ENCODE results near the gene SDCCAG8.
A peak's percentile ranks its signal among the peaks of the same experiment; 100 is the strongest.

The SDCCAG8 gene

DNA sequence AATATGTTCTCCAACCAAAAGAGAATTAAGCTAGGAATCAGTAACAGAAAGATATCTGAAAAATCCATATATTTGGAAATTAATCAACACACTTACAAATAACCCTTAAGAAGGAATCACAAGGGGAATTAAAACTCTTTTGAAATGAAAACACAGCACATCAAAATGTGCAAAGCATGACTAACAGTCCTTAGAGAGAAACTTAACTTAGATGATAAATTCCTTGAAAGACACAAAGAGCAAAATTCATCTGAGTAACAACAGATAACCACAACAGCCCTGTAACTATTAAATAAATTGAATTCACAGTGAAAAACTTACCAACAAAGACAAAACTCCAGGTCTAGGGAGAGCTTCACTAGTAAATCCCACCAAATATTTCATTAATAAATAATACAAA, 283.8 kb downstream of the SDCCAG8 start (continued):
- TF ChIP-seq, protein P1, sequence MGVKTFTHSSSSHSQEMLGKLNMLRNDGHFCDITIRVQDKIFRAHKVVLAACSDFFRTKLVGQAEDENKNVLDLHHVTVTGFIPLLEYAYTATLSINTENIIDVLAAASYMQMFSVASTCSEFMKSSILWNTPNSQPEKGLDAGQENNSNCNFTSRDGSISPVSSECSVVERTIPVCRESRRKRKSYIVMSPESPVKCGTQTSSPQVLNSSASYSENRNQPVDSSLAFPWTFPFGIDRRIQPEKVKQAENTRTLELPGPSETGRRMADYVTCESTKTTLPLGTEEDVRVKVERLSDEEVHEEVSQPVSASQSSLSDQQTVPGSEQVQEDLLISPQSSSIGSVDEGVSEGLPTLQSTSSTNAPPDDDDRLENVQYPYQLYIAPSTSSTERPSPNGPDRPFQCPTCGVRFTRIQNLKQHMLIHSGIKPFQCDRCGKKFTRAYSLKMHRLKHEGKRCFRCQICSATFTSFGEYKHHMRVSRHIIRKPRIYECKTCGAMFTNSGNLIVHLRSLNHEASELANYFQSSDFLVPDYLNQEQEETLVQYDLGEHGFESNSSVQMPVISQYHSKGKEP (tag by site-specific recombination; IDR thresholded peaks at IDR 0.05): no peak
- no peak for TF ChIP-seq ZNF629 (tag by site-specific recombination; IDR thresholded peaks at IDR 0.05)

- Histone ChIP-seq H3K4me1 (ENCODE audit: control insufficient read depth, insufficient read depth, low read length) (no peaks in the 10 kb centered on the region), H3K27ac (ENCODE audit: extremely low read depth, low read depth, low read length) (no peak overlapping the region), H3K4me3 (ENCODE audit: low read depth, low read length) (no peak overlapping the region), H3K9me3 (ENCODE audit: control insufficient read depth, insufficient read depth, low read depth, low read length) (no peaks in the 10 kb centered on the region), H3K36me3 (ENCODE audit: control insufficient read depth in 2 of 2, insufficient read depth in 1 of 2, low read length in 2 of 2) (peaks cover 3 to 15% of the 10 kb centered on the region in 2 experiments)
- CTCF ChIA-PET: interaction anchor here (0.5 kb wide), 1 partner anchor 49 kb away, joined by 4 read pairs; no protein-coding TSS in a partner anchor
- TF ChIP-seq, protein P2, sequence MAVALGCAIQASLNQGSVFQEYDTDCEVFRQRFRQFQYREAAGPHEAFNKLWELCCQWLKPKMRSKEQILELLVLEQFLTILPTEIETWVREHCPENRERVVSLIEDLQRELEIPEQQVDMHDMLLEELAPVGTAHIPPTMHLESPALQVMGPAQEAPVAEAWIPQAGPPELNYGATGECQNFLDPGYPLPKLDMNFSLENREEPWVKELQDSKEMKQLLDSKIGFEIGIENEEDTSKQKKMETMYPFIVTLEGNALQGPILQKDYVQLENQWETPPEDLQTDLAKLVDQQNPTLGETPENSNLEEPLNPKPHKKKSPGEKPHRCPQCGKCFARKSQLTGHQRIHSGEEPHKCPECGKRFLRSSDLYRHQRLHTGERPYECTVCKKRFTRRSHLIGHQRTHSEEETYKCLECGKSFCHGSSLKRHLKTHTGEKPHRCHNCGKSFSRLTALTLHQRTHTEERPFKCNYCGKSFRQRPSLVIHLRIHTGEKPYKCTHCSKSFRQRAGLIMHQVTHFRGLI (tag by site-specific recombination; IDR thresholded peaks at IDR 0.05): peak; percentile 64
- TF ChIP-seq SCRT1 (tag by site-specific recombination; IDR thresholded peaks at IDR 0.05; ENCODE audit: borderline replicate concordance) (no peak), PRDM10 (tag by site-specific recombination; IDR thresholded peaks at IDR 0.05) (peak; percentile 48; the same call in 1 of the 2 replicates)
- POLR2A ChIA-PET: no interaction called here
Observed at GRCh38 chr1:243542739-243543415, 287.0 kb downstream of the SDCCAG8 start.

- TF ChIP-seq PBX3 (CRISPR knock-in tag; IDR thresholded peaks at IDR 0.05) (no peak), ZNF223 (tag by site-specific recombination; IDR thresholded peaks at IDR 0.05) (no peak), SP3 (tag by site-specific recombination; IDR thresholded peaks at IDR 0.05) (no peak), ZNF423 (tag by site-specific recombination; IDR thresholded peaks at IDR 0.05) (no peak), ZNF133 (tag by site-specific recombination; IDR thresholded peaks at IDR 0.05) (no peak), ZNF701 (tag by site-specific recombination; IDR thresholded peaks at IDR 0.05) (no peak), ZFP37 (tag by site-specific recombination; IDR thresholded peaks at IDR 0.05) (no peak), ZFHX2 (tag by site-specific recombination; conservative IDR thresholded peaks at IDR 0.05) (no peak), ZNF544 (tag by site-specific recombination; IDR thresholded peaks at IDR 0.05) (no peak), ZNF175 (tag by site-specific recombination; IDR thresholded peaks at IDR 0.05) (no peak), EGR2 (tag by site-specific recombination; IDR thresholded peaks at IDR 0.05; ENCODE audit: low read depth) (no peak), ZNF266 (tag by site-specific recombination; IDR thresholded peaks at IDR 0.05; ENCODE audit: low read depth) (no peak)
- TF ChIP-seq, protein P3, sequence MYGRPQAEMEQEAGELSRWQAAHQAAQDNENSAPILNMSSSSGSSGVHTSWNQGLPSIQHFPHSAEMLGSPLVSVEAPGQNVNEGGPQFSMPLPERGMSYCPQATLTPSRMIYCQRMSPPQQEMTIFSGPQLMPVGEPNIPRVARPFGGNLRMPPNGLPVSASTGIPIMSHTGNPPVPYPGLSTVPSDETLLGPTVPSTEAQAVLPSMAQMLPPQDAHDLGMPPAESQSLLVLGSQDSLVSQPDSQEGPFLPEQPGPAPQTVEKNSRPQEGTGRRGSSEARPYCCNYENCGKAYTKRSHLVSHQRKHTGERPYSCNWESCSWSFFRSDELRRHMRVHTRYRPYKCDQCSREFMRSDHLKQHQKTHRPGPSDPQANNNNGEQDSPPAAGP (tag by site-specific recombination; IDR thresholded peaks at IDR 0.05): no peak
- Histone ChIP-seq H3K9me3 (ENCODE audit: control insufficient read depth, insufficient read depth, low read depth, low read length) (no peaks in the 10 kb centered on the region), H3K27ac (ENCODE audit: extremely low read depth, low read depth, low read length) (no peak overlapping the region), H3K4me3 (ENCODE audit: low read depth, low read length) (no peak overlapping the region), H3K4me1 (ENCODE audit: control insufficient read depth, insufficient read depth, low read length) (no peaks in the 10 kb centered on the region), H3K36me3 (ENCODE audit: control insufficient read depth in 2 of 2, insufficient read depth in 1 of 2, low read length in 2 of 2) (peaks cover 3 to 15% of the 10 kb centered on the region in 2 experiments)
- CTCF ChIA-PET: no interaction called here
- POLR2A ChIA-PET: no interaction called here
Observed at GRCh38 chr1:243543501-243543900, 287.7 kb downstream of the SDCCAG8 start.

Data from HEK293 (cell line).